ENCODE measurements around the gene VEZT.

DNA sequence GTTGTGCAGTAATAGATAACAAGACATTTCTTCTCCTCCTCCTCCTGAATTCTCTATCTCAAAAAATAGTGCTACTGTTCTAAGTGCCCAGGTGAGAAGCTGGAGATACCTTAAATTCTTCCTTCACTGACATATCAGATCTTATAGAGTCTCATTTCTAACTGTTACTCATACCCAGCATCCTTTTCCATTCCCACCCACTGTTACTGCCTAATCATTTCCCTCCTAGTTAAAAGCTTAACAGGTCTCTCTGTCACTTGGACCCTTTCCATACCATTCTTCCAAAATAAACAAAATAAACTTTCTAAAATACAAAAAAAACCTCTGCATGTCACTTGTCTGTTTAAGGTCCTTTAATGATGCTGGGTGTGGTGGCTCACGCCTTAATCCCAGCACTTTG is 124.4 kb downstream of the VEZT start:
- TF ChIP-seq, protein P1, sequence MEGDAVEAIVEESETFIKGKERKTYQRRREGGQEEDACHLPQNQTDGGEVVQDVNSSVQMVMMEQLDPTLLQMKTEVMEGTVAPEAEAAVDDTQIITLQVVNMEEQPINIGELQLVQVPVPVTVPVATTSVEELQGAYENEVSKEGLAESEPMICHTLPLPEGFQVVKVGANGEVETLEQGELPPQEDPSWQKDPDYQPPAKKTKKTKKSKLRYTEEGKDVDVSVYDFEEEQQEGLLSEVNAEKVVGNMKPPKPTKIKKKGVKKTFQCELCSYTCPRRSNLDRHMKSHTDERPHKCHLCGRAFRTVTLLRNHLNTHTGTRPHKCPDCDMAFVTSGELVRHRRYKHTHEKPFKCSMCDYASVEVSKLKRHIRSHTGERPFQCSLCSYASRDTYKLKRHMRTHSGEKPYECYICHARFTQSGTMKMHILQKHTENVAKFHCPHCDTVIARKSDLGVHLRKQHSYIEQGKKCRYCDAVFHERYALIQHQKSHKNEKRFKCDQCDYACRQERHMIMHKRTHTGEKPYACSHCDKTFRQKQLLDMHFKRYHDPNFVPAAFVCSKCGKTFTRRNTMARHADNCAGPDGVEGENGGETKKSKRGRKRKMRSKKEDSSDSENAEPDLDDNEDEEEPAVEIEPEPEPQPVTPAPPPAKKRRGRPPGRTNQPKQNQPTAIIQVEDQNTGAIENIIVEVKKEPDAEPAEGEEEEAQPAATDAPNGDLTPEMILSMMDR (IDR thresholded peaks at IDR 0.05): no peak
- TF ChIP-seq POLR2A (IDR thresholded peaks at IDR 0.05) (no peak), POLR2AphosphoS5 (IDR thresholded peaks at IDR 0.05) (no peak)

Measured in suprapubic skin (tissue), 4 donors.